IMR-90 (cell line): ENCODE data around the gene KRTAP5-7. TPM values are rescaled to one million over a fixed set of nuclear protein-coding genes. Genes with fewer than 3 reads are reported as not detected.

Experiments used
- ATAC-seq: fragments of 200-7000 bp; cut with Tn5 transposase; 2 replicates; pipeline ENCODE4 v1.9.1; 2020; ENCODE audit warnings: low read depth, mild to moderate bottlenecking, moderate library complexity
- BruUV-seq: library from RNA; stranded (reverse); fragments of 400-500 nt; replicated peaks from 2 replicates; lab custom pipeline; 2021; lab: Mats Ljungman, UMichigan
- CTCF ChIA-PET: fragments of 300-600 bp; formaldehyde crosslinking; extraction: SDS; loops from one replicate; lab custom pipeline; 2021; ENCODE audit warnings: antibody characterized with exemption; lab: Yijun Ruan, JAX
- POLR2A ChIA-PET: fragments of 300-600 bp; sonication (Branson Sonifier 250); formaldehyde crosslinking; loops from one replicate; lab custom pipeline; 2022; ENCODE audit warnings: antibody characterized with exemption; ENCODE audit not compliant: unreplicated experiment; lab: Charles Lee
- DNase-seq: peaks from one replicate; pipeline ENCODE4 v3.0.0; 2013
- H2AFZ ChIP-seq: replicated peaks from 2 replicates; pipeline ENCODE3; 2013; ENCODE audit warnings: low read length, mild to moderate bottlenecking; ENCODE audit not compliant: poor library complexity
- H2AK5ac ChIP-seq: 2 replicates; pipeline ENCODE4 v1.6.1; 2013; ENCODE audit warnings: low read depth, low read length, inconsistent platforms
- H2AK9ac ChIP-seq: replicated peaks from 2 replicates; pipeline ENCODE3; 2013; ENCODE audit warnings: mild to moderate bottlenecking, low read depth, low read length, moderate library complexity; ENCODE audit not compliant: poor library complexity
- H2BK120ac ChIP-seq: 2 replicates; pipeline ENCODE4 v1.6.1; 2013; ENCODE audit warnings: low read depth, low read length, inconsistent platforms
- H2BK15ac ChIP-seq: 3 replicates; pipeline ENCODE4 v1.6.1; 2013; ENCODE audit warnings: low read depth, low read length, inconsistent platforms
- H2BK20ac ChIP-seq: 2 replicates; pipeline ENCODE4 v1.6.1; 2013; ENCODE audit warnings: low read depth, mild to moderate bottlenecking, inconsistent platforms, low read length, moderate library complexity
- H2BK5ac ChIP-seq: 2 replicates; pipeline ENCODE4 v1.6.1; 2013; ENCODE audit warnings: mild to moderate bottlenecking, low read depth, low read length, inconsistent platforms; ENCODE audit not compliant: poor library complexity, severe bottlenecking
- H3K14ac ChIP-seq: replicated peaks from 2 replicates; pipeline ENCODE4 v1.6.1; 2013; ENCODE audit warnings: low read depth, low read length, inconsistent platforms
- H3K18ac ChIP-seq: 2 replicates; pipeline ENCODE4 v1.6.1; 2013; ENCODE audit warnings: low read depth, low read length, control low read depth
- H3K23ac ChIP-seq: 2 replicates; pipeline ENCODE4 v1.6.1; 2013; ENCODE audit warnings: low read depth, low read length, inconsistent platforms
- H3K27ac ChIP-seq: 2 replicates; pipeline ENCODE4 v1.5.1; 2013; ENCODE audit warnings: mild to moderate bottlenecking, control low read depth, low read length; ENCODE audit not compliant: insufficient read depth
- H3K27me3 ChIP-seq: 2 replicates; pipeline ENCODE4 v1.6.1; 2013; ENCODE audit warnings: low read length; ENCODE audit not compliant: control insufficient read depth, insufficient read depth
- H3K36me3 ChIP-seq: 2 replicates; pipeline ENCODE4 v1.6.1; 2013; ENCODE audit warnings: low read length, mixed read lengths; ENCODE audit not compliant: control insufficient read depth, insufficient read depth
- H3K4ac ChIP-seq: 2 replicates; pipeline ENCODE4 v1.6.1; 2013; ENCODE audit warnings: low read depth, low read length, inconsistent platforms
- H3K4me1 ChIP-seq: 2 replicates; pipeline ENCODE4 v1.6.1; 2013; ENCODE audit warnings: low read length, mixed read lengths; ENCODE audit not compliant: control insufficient read depth, insufficient read depth
- H3K4me2 ChIP-seq: 2 replicates; pipeline ENCODE4 v1.6.1; 2013; ENCODE audit warnings: low read depth, mild to moderate bottlenecking, control low read depth, low read length, moderate library complexity
- H3K4me3 ChIP-seq: 2 replicates; pipeline ENCODE4 v1.5.1; 2013; ENCODE audit warnings: low read depth, mild to moderate bottlenecking, control low read depth, low read length, moderate library complexity; ENCODE audit not compliant: insufficient read depth
- H3K56ac ChIP-seq: 2 replicates; pipeline ENCODE4 v1.6.1; 2013; ENCODE audit warnings: low read length, inconsistent platforms; ENCODE audit not compliant: insufficient read depth; ENCODE audit errors: extremely low read depth
- H3K79me1 ChIP-seq, 2 experiments: 2 replicates each; pipeline ENCODE4 v1.6.1; 2013; ENCODE audit warnings: low read length in 2 of 2, inconsistent platforms in 1 of 2, low read depth in 1 of 2
- H3K9ac ChIP-seq: 2 replicates; pipeline ENCODE4 v1.6.1; 2013; ENCODE audit warnings: low read depth, low read length, control low read depth
- H3K9me1 ChIP-seq: 2 replicates; pipeline ENCODE4 v1.6.1; 2013; ENCODE audit warnings: low read length, inconsistent platforms; ENCODE audit not compliant: insufficient read depth
- H3K9me3 ChIP-seq: 2 replicates; pipeline ENCODE4 v1.6.1; 2013; ENCODE audit warnings: low read length; ENCODE audit not compliant: control insufficient read depth, insufficient read depth
- H4K20me1 ChIP-seq: 2 replicates; pipeline ENCODE4 v1.6.1; 2013; ENCODE audit warnings: low read length, inconsistent platforms; ENCODE audit not compliant: insufficient read depth
- H4K5ac ChIP-seq: 2 replicates; pipeline ENCODE4 v1.6.1; 2013; ENCODE audit warnings: mild to moderate bottlenecking, low read depth, low read length, control low read depth
- H4K8ac ChIP-seq, 2 experiments: 2 replicates each; pipeline ENCODE4 v1.6.1; 2013; ENCODE audit warnings: low read depth in 2 of 2, low read length in 2 of 2, control low read depth in 1 of 2, inconsistent platforms in 1 of 2
- H4K91ac ChIP-seq: 2 replicates; pipeline ENCODE4 v1.6.1; 2013; ENCODE audit warnings: low read depth, low read length, inconsistent platforms; ENCODE audit not compliant: insufficient read depth
- BHLHE40 ChIP-seq: fragments of 150-350 bp; IDR thresholded peaks from 2 replicates; pipeline ENCODE4 v1.6.1; 2016; ENCODE audit warnings: mild to moderate bottlenecking, low read depth, low read length
- CEBPB ChIP-seq: IDR thresholded peaks from 2 replicates; pipeline ENCODE4 v1.6.1; 2012; ENCODE audit warnings: low read depth, low read length, improper control_type of control experiment
- CTCF ChIP-seq: conservative IDR thresholded peaks from 2 replicates; pipeline ENCODE4 v1.5.1; 2012; ENCODE audit warnings: mild to moderate bottlenecking, low read depth, low read length, improper control_type of control experiment
- ELK1 ChIP-seq: fragments of 150-350 bp; IDR thresholded peaks from 2 replicates; pipeline ENCODE4 v1.6.1; 2016; ENCODE audit warnings: low read depth, mild to moderate bottlenecking, low read length, moderate library complexity, borderline replicate concordance
- FOS ChIP-seq: fragments of 150-350 bp; IDR thresholded peaks from 2 replicates; pipeline ENCODE4 v1.6.1; 2016; ENCODE audit warnings: low read depth, low read length
- MAFK ChIP-seq: IDR thresholded peaks from 2 replicates; pipeline ENCODE4 v1.6.1; 2012; ENCODE audit warnings: low read depth, low read length, improper control_type of control experiment
- NFE2L2 ChIP-seq: fragments of 150-350 bp; IDR thresholded peaks from 2 replicates; pipeline ENCODE4 v1.6.1; 2016; ENCODE audit warnings: low read depth, mild to moderate bottlenecking, low read length
- RAD21 ChIP-seq: IDR thresholded peaks from 2 replicates; pipeline ENCODE4 v1.6.1; 2012; ENCODE audit warnings: low read length, improper control_type of control experiment
- RCOR1 ChIP-seq: IDR thresholded peaks from 2 replicates; pipeline ENCODE4 v1.6.1; 2012; ENCODE audit warnings: mild to moderate bottlenecking, low read length, improper control_type of control experiment; ENCODE audit not compliant: insufficient replicate concordance
- RFX5 ChIP-seq: IDR thresholded peaks from 2 replicates; pipeline ENCODE4 v1.8.0; 2012; ENCODE audit warnings: low read depth, mild to moderate bottlenecking, low read length, moderate library complexity
- SMC3 ChIP-seq: fragments of 150-350 bp; IDR thresholded peaks from 2 replicates; pipeline ENCODE4 v1.6.1; 2016; ENCODE audit warnings: low read depth, mild to moderate bottlenecking, antibody characterized with exemption, low read length, moderate library complexity
- USF2 ChIP-seq: fragments of 150-350 bp; IDR thresholded peaks from 2 replicates; pipeline ENCODE4 v1.6.1; 2017; ENCODE audit warnings: mild to moderate bottlenecking, antibody characterized with exemption, low read length, low read depth
- WGBS, 2 experiments: methylation state at CpG; one replicate each; pipeline versions ENCODE4 v1.1.5 to v1.1.7; 2013; ENCODE audit warnings: missing lambda C conversion rate in 2 of 2; ENCODE audit not compliant: insufficient read length in 1 of 2; ENCODE audit errors: extremely low coverage in 2 of 2; 5-methylcytosine and 5-hydroxymethylcytosine counted together
- dilution Hi-C: fragments of 300-500 bp; cut with HindIII; formaldehyde crosslinking; loops from one replicate; pipeline ENCODE4 v1.14.3; 2018; ENCODE audit warnings: low sequenced_read_pairs; ENCODE audit not compliant: unreplicated experiment
- in situ Hi-C: fragments of 300-500 bp; cut with MboI; formaldehyde crosslinking; loops from 3 replicates; pipeline ENCODE4 v1.14.3; 2019; ENCODE audit warnings: low sequenced_read_pairs, inconsistent platforms, mixed read lengths
- intact Hi-C: fragments of 100-400 bp; cut with micrococcal nuclease; formaldehyde crosslinking; loops from 2 replicates; pipeline ENCODE4 v1.10.0; 2022
- polyA plus RNA-seq, 3 experiments: library from polyadenylated mRNA; depleted of rRNA; stranded (reverse); fragments of >200 nt; gene quantifications; 2 replicates each; pipeline ENCODE4 v1.2.3, GENCODE V29; 2012; ENCODE audit warnings: low replicate concordance in 1 of 3
- total RNA-seq: library from RNA; depleted of rRNA; stranded (reverse); fragments of >200 nt; gene quantifications from 2 replicates; pipeline ENCODE4 v1.2.3, GENCODE V29; 2012

The KRTAP5-7 gene
- total and polyA plus RNA-seq, 2 of the 4 experiments (the other 2 are of a cell fraction): not detected

GRCh38 chr11:71502026-71502425 is 25.0 kb upstream of the KRTAP5-7 start:
- H3K14ac ChIP-seq: no peak overlapping the region
- WGBS, 2 experiments: 97% methylated on average over 4 of the region's 10 CpGs; no CpG with 5 or more reads in 1 of the 2 experiments

More at GRCh38 chr11:71502026-71502425, 25.0 kb upstream of the KRTAP5-7 start:
- H3K79me1 ChIP-seq: no peaks in the 10 kb centered on the region
- no peak overlapping the region for H2BK20ac ChIP-seq
- no peaks in the 10 kb centered on the region for H3K27me3 ChIP-seq
- no peak overlapping the region for H4K8ac ChIP-seq
- no peak overlapping the region for H2BK5ac ChIP-seq
- no peak overlapping the region for H3K4ac ChIP-seq
- H3K56ac ChIP-seq: no peak overlapping the region
- H4K20me1 ChIP-seq: no peaks in the 10 kb centered on the region
- no peak overlapping the region for H2BK15ac ChIP-seq
- no peak overlapping the region for H2AFZ ChIP-seq
- H4K91ac ChIP-seq: no peak overlapping the region
- no peaks in the 10 kb centered on the region for H3K9me3 ChIP-seq
- ATAC-seq: no peak
- H3K4me3 ChIP-seq: no peak overlapping the region
- no peak for DNase-seq
- no peak for TF ChIP-seq ELK1
- TF ChIP-seq MAFK: no peak
- TF ChIP-seq USF2: no peak
- no peak for TF ChIP-seq CEBPB
- no peak for TF ChIP-seq SMC3
- no peak for TF ChIP-seq RAD21
- TF ChIP-seq NFE2L2: no peak
- TF ChIP-seq FOS: no peak
- no peak for TF ChIP-seq RCOR1
- no peak for TF ChIP-seq RFX5
- no peak for TF ChIP-seq CTCF
- no peak for TF ChIP-seq BHLHE40
- no peak overlapping the region for H3K4me2 ChIP-seq
- intact Hi-C loops (no loop called here), in situ Hi-C loops (no loop called here), dilution Hi-C loops (no loop called here)
- no peak overlapping the region for H2BK120ac ChIP-seq
- H3K27ac ChIP-seq: no peak overlapping the region
- no peak overlapping the region for H3K9ac ChIP-seq
- H3K9me1 ChIP-seq: 0 out of 2 replicates have a peak, but pooled peaks cover 5% of the 10 kb centered on the region
- H3K36me3 ChIP-seq: peaks cover 53% of the 10 kb centered on the region
- no peak overlapping the region for H3K18ac ChIP-seq
- no TSS peak for BruUV-seq
- no peak overlapping the region for H3K23ac ChIP-seq
- H2AK5ac ChIP-seq: no peak overlapping the region
- CTCF ChIA-PET: no interaction called here
- no peaks in the 10 kb centered on the region for H3K4me1 ChIP-seq
- H2AK9ac ChIP-seq: no peak overlapping the region
- POLR2A ChIA-PET: no interaction called here
- H4K5ac ChIP-seq: no peak overlapping the region
